Stimulated activated CD8-positive, alpha-beta memory T cell treated with anti-CD3 and anti-CD28 coated beads, Interleukin-15, amount 100 ng/mL, for 24 hours (primary cell): ENCODE data around the gene OPCML.

Experiments
- DNase-seq: peaks from one replicate; pipeline ENCODE4 v3.0.0-alpha.2; 2020; ENCODE audit warnings: low read depth

The OPCML gene

GRCh38 chr11:133503236-133503635 is 29.1 kb downstream of the OPCML start:
- DNase-seq = no peak

DNA sequence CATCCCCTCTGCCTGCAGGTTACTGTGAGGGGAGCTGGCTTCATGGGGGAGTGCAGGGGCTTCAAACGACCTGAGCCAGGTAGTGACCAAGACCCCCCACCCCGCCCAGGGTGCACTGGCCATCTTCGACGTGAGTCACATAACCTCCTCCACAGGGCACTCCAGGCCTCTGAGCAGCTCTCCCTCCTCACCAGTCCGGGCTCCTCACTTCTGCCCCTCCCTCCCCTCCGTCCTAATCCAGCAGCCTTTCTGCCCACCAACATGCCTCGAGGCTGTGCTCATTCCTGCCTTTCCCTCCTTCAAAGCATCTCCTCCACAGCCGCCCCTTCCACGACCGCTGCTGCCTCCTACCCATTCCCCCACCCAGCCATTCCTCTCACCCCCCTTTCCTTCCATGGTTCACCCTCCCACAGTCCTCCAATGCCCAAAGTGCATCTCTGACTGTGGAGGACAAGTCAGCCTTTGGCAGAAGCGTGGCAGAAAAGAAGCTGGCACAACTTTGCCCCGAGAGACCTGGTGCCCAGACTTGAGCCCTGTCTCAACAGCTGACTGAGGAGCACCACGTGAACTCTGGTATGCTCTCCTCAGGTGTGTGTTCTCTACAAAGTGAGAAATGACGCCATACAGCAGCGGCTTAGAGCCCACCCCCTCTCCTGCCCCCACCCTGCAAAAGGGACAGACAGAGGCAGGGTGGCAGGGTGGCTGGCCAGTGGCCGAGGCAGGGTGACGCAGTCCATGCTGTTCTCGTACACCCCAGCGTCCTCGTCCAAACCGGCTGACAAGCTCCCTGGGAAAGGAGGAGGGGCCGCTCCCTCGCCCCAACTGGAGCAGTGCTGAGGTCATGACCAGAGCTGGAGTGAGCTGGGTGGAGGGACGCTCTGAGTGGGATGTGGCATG is 30.4 kb downstream of the OPCML start:
- DNase-seq = no peak

DNA sequence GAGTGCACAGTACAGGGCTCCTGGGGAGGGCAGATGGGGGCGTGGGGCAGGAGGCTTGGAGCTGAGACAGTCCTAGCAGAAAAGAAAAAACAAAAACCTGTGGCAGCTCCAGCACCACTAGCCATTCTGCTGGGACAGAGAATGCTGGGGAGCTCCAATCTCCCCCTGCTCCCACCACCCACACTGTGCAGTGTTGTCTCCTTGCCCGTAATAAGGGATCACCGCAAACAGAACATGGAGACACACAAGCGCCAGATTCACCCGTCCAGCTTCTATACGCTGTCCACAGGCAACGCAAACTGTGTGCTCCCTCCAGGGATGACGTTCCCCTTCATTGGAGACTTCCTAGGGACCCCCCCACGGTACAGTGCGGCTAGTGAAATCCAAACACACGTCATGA is 31.4 kb downstream of the OPCML start:
- DNase-seq = no peak

- DNase-seq = no peak
Measured at GRCh38 chr11:133500435-133500834, 31.9 kb downstream of the OPCML start.

GRCh38 chr11:133498969-133499368 is 33.3 kb downstream of the OPCML start:
- no peak for DNase-seq

DNA sequence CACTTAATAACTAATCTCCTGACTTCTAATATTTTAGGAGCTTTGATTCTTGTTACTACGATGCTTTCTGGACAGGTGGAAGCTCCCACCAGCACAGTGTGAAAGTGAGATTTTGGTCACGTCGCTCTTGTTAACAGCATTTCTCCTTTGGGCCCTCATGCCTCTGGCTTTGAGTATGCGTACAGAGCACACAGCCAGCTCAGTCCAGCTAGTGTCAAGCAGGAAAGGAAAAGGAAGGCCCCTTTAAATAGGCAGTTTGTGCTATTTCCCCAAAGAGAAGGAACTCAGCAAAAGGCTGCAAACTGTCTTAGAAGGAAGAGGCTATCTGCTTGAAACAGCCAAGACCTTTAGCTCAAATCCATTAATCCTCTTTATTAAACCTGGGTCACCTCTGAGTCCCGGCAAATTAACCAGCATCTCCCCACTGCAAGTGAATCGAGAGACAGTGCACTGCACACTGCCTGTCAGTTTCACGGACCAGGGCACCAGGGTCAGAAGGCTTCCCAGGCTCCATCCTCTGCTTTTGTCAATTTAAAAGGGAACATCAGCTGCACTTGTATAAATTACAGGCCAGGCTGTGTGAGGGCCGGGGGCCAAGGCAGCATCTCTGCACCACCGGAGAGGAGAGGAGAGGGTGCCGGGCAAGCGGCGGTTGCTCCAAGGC is 34.7 kb downstream of the OPCML start:
- no peak for DNase-seq

- no peak for DNase-seq
Measured at GRCh38 chr11:133492895-133493294, 39.4 kb downstream of the OPCML start.

GRCh38 chr11:133491680-133492383 is 40.5 kb downstream of the OPCML start:
- DNase-seq = no peak

DNA sequence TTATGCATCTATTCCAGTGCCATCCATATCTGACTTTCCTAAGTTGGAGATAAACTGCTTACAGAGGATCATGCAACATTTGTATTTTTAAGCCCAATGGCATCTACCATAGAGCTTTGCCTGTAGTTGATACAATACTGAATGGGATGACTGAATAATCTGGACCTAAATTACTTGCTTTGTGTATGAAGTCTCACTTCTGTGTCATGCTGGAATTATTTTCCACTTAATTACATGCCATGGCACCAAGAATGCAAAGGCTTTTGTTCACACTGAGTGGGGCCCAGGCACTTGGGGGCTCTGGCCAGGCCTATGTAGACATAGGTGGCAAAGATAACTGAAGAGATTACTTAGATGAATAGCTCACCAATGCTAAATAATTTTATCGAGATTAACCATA is 51.6 kb downstream of the OPCML start:
- DNase-seq = no peak

GRCh38 chr11:133479209-133479608 is 53.1 kb downstream of the OPCML start:
- no peak for DNase-seq

DNA sequence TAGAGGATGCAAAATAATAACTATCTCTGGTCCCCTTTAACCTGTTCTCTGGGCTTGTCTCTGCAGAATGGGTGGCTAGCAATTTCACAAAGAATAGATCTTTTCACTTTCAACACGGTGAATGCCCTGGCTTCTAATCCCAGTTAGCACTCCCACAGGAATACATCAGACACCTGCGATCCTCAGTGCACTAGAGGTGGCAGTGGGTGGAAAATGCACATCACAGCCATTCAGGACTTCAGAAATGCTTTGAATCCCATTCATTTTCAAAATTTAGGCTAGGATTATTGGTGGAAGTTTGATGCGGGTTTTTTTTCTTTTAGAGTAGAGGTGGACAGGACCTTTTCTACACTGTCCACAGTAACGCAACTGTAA is 55.1 kb downstream of the OPCML start:
- DNase-seq = no peak

GRCh38 chr11:133476570-133477250 is 55.6 kb downstream of the OPCML start:
- DNase-seq = no peak

GRCh38 chr11:133474461-133474860 is 57.8 kb downstream of the OPCML start:
- DNase-seq = no peak

GRCh38 chr11:133467686-133468085 is 64.6 kb downstream of the OPCML start:
- DNase-seq = no peak

- DNase-seq = no peak
Measured at GRCh38 chr11:133443206-133443747, 89.0 kb downstream of the OPCML start.

DNA sequence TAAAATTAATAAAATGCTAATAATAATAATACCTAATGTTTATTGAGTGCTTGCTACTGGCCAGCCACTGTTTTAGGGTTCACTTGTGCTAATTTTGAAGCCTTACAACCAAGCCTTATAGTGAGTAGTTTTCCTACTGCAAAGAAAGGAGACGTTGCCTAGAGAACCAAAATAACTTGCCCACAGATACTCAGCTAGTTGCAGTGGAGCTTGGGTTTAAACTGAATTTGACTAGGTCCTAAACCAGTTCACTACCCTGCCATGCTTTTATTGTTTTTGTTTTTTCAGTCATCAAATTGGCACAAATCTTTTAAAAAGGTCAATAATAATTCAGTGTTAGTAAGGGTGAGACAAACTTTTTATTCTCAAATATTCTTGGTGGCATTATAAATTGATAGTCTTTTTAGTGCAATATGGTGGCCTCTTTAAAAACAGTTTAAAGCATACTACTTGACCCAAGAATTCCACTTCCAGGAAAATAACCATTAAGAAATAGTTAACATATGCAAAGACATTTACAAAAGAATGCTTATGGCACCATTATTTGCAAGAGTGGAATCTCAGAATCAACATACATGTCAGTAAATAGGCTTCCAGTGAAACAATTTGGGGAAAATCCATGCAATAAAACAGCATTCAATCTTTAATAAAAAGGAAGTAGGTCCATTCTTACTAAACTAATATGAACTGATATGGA is 90.2 kb downstream of the OPCML start:
- no peak for DNase-seq

DNA sequence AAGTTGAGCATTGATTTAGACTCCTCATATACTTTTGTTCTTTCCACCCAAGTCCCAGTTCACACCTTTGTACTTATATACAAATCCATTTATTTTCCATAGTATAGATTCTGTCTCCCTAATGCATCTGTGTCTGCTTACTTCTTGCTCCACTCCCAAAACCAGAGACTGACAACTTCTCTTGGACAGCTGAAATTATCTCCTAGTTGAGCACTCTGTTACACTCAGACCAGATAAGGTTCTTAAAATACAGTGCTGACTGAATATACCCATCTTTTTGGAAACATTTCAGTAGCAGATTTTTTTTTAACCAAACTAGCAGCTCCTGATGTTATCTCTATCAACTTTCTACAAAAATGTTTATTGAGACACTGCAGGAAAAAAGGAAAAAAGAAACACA is 106.3 kb downstream of the OPCML start:
- DNase-seq = no peak

DNA sequence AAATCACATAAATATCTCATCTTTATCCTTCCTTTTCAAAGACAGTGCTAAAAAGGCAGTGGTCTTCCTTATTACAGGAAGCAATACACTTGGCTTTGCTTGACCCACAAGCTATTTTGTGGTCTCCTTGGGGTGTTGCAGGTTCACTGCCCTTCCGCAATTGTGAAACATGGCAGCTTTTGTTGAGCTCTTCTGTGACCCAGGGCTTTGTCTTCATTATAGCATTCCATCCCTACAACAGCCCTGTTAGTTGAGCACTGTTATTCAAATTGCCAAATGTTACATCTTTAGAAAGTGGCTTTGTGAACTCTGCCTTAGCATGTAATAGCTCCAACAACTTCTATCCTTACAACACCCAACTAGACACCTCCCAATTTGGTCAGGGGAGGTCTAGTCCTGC is 107.1 kb downstream of the OPCML start:
- no peak for DNase-seq

GRCh38 chr11:133418218-133418617 is 114.1 kb downstream of the OPCML start:
- no peak for DNase-seq

GRCh38 chr11:133414506-133414905 is 117.8 kb downstream of the OPCML start:
- no peak for DNase-seq

DNA sequence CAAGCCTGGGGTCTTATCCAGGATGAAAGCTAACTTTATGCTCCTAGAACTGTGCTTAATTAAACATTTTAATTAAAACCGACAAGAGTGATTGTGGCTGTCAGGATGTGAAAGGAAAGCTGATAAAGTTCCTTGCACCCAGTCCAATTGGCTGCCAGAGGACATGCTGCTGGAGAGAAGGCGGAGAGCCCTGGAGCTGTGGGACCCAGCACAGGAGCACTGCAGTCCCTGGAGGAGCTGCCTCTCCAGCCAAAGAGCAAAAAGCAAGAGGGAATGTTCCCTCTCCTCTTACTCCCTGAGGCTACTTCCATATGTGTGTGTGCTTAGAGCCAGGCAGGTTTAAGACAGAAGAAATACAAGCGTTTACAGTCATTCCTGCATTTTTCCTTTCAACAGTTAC is 118.6 kb downstream of the OPCML start:
- no peak for DNase-seq
